Measurements from ENCODE around the gene DOLPP1. TPM values are rescaled to one million over a fixed set of nuclear protein-coding genes. Genes with fewer than 3 reads are reported as not detected.

Gene DOLPP1
- total and polyA plus RNA-seq, 2 of the 8 experiments (the other 6 are each of a cell fraction or from before 2014, with no cell fraction given): 36.0 to 45.3 TPM

DNA sequence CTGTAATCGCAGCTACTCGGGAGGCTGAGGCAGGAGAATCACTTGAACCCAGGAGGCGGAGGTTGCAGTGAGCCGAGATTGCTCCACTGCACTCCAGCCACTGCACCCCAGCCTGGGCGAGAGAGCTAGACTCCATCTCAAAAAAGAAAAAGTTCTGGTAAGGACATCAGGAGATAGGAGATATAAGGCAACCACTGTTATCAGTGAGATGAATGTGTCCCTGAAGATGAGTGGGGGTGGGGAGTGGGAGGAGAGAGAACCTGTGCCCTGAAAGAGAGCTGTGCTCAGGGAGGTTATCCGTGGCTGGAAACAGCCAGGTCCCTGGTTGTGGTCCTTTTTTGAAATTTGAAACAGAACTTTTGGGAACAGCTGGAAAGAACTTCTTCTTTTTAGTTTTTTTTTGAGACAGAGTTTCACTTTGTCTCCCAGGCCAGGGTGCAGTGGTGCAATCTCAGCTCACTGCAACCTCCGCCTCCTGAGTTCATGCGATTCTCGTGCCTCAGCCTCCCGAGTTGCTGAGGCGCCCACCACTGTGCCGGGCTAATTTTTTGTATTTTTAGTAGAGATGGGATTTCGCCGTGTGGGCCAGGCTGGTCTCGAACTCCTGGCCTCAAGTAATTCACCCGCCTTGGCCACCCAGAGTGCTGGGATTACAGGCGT is 32.9 kb downstream of the DOLPP1 start:
- H2AFZ ChIP-seq (ENCODE audit: low read length): no peak overlapping the region
- H3K9ac ChIP-seq (replicated peaks in 1 of 4; ENCODE audit: extremely low read depth in 1 of 4, low read depth in 3 of 4, low read length in 3 of 4): no peak overlapping the region
- POLR2A ChIA-PET (ENCODE audit: partially characterized antibody): interaction anchor here (0.8 to 4.3 kb wide), 5 partner anchors 8 to 35 kb away, joined by 3 to 21 read pairs (median 11); no protein-coding TSS in a partner anchor
- H3K4me1 ChIP-seq (replicated peaks in 1 of 4; ENCODE audit: control insufficient read depth in 3 of 4, insufficient read depth in 4 of 4, low read length in 3 of 4): peaks cover 0 to 5% (median 3%) of the 10 kb centered on the region in 4 experiments; a peak in 3 of 7 replicates
- H3K56ac ChIP-seq (replicated peaks; ENCODE audit: insufficient read length, low read depth, low read length): no peak overlapping the region
- no peak overlapping the region for H4K5ac ChIP-seq (ENCODE audit: insufficient read length, low read depth, low read length)
- 88% methylated on average over 17 of the region's 17 CpGs; no CpG with 5 or more reads in 1 of the 2 experiments for whole genome bisulfite sequencing, 2 experiments (ENCODE audit: extremely low coverage in 1 of 2, insufficient coverage in 1 of 2, insufficient read length in 1 of 2, insufficient replicate concordance in 2 of 2, low coverage in 1 of 2, low lambda C conversion rate in 2 of 2, missing lambda C conversion rate in 1 of 2)
- peaks cover 4% of the 10 kb centered on the region for H3K79me1 ChIP-seq (ENCODE audit: low read depth, low read length)
- H3K9me3 ChIP-seq (ENCODE audit: insufficient read depth in 2 of 2, low read depth in 1 of 2, low read length in 1 of 2): no peaks in the 10 kb centered on the region
- H3K36me3 ChIP-seq (ENCODE audit: control insufficient read depth in 2 of 4, insufficient read depth in 4 of 4, low read length in 3 of 4): no peaks in the 10 kb centered on the region
- H3K23me2 ChIP-seq (ENCODE audit: low read depth, low read length): peaks cover 10% of the 10 kb centered on the region
- no peak overlapping the region for H2BK12ac ChIP-seq (ENCODE audit: low read depth, low read length)
- H4K8ac ChIP-seq (ENCODE audit: extremely low read depth, insufficient read depth, low read length): no peak overlapping the region
- TF ChIP-seq ZNF274 (IDR thresholded peaks at IDR 0.05; ENCODE audit: borderline replicate concordance, extremely low read depth, low read length) (no peak), KDM5A (IDR thresholded peaks at IDR 0.05; ENCODE audit: low read length) (no peak)
- no peak overlapping the region for H3K4me3 ChIP-seq (ENCODE audit: extremely low read depth in 1 of 4, insufficient read depth in 2 of 4, low read depth in 3 of 4, low read length in 4 of 4)
- H3K79me2 ChIP-seq (ENCODE audit: control insufficient read depth in 1 of 2, insufficient read depth in 2 of 2, low read length in 2 of 2): peaks cover 0 to 60% of the 10 kb centered on the region in 2 experiments; a peak in 3 of 4 replicates
- no peak overlapping the region for H2BK5ac ChIP-seq (ENCODE audit: low read depth, low read length)
- H2AK5ac ChIP-seq (ENCODE audit: low read depth, low read length): no peak overlapping the region
- H3K18ac ChIP-seq (ENCODE audit: extremely low read depth, low read length): no peak overlapping the region
- H4K91ac ChIP-seq (replicated peaks; ENCODE audit: insufficient read length, low read length): no peak overlapping the region
- DNase-seq (ENCODE audit: low read depth in 1 of 2, low spot score in 2 of 2): no peak
- no peak overlapping the region for H2BK120ac ChIP-seq (replicated peaks; ENCODE audit: low read depth, low read length)
- no peak overlapping the region for H3K4me2 ChIP-seq (ENCODE audit: insufficient read depth in 1 of 2, low read depth in 2 of 2, low read length in 2 of 2)
- H3K27me3 ChIP-seq (replicated peaks in 1 of 4; ENCODE audit: control insufficient read depth in 3 of 4, extremely low read depth in 1 of 4, insufficient read depth in 3 of 4, low read length in 3 of 4): peaks cover 0 to 15% (median 13%) of the 10 kb centered on the region in 4 experiments; a peak in 5 of 7 replicates
- CTCF ChIA-PET (ENCODE audit: partially characterized antibody): interaction anchor here (0.9 to 9.7 kb wide), 4 partner anchors 11 to 528 kb away, joined by 3 to 64 read pairs (median 4); no protein-coding TSS in a partner anchor
- no peak for FAIRE-seq
- H3K27ac ChIP-seq (ENCODE audit: low read depth, low read length): no peak overlapping the region
- no peak overlapping the region for H3K4ac ChIP-seq (replicated peaks; ENCODE audit: insufficient read length, low read depth, low read length)
- no peak overlapping the region for H3K14ac ChIP-seq (ENCODE audit: insufficient read length)
- no peak overlapping the region for H2BK20ac ChIP-seq (ENCODE audit: low read length)
- H2BK15ac ChIP-seq (ENCODE audit: low read length): no peak overlapping the region
- peaks cover 0 to 2% of the 10 kb centered on the region in 2 experiments for H4K20me1 ChIP-seq (replicated peaks in 1 of 2; ENCODE audit: control insufficient read depth in 1 of 2, insufficient read depth in 2 of 2, low read length in 2 of 2)
- H3K23ac ChIP-seq (ENCODE audit: insufficient read length): no peak overlapping the region

All from H1 (cell line).